ENCODE measurements around the gene FAM83C.

Gene FAM83C

DNA sequence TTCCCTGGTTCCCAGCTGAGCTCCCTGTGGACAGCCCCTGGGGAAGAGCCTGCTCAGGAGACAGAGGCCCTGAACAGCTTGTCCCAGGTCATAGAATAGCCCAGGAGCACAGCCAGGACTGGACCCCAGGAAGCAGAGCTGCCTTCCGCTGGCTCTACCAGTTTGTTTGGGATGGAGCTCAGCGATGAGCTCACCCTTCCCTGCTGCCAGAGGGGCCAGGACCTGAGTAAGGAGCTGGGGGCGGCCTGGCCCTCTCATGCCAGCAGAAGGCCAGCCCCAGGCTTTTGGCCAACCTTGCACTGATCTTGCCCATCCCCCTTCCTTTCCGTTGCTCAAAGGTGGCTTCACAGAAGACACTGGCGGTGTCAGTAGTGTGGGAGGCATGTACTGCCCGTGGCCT lies 31.8 kb downstream of the FAM83C start:
- TF ChIP-seq TCF12 (IDR thresholded peaks at IDR 0.05; ENCODE audit: low read depth), result no peak
- no peak for TF ChIP-seq EP300 (IDR thresholded peaks at IDR 0.05; ENCODE audit: borderline replicate concordance)
- no peak for TF ChIP-seq TAF1 (IDR thresholded peaks at IDR 0.05; ENCODE audit: low read depth)
- TF ChIP-seq, protein P1, sequence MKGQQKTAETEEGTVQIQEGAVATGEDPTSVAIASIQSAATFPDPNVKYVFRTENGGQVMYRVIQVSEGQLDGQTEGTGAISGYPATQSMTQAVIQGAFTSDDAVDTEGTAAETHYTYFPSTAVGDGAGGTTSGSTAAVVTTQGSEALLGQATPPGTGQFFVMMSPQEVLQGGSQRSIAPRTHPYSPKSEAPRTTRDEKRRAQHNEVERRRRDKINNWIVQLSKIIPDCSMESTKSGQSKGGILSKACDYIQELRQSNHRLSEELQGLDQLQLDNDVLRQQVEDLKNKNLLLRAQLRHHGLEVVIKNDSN (IDR thresholded peaks at IDR 0.05), result no peak
- TF ChIP-seq RAD21 (IDR thresholded peaks at IDR 0.05; ENCODE audit: low read depth), result no peak
- no peak for TF ChIP-seq CEBPB (IDR thresholded peaks at IDR 0.05)
- no peak for TF ChIP-seq EGR1 (IDR thresholded peaks at IDR 0.05)
- no peak for TF ChIP-seq YY1 (IDR thresholded peaks at IDR 0.05; ENCODE audit: low read depth)
- TF ChIP-seq FOXM1 (IDR thresholded peaks at IDR 0.05; ENCODE audit: borderline replicate concordance, low read depth), result no peak
- TF ChIP-seq, protein P2, sequence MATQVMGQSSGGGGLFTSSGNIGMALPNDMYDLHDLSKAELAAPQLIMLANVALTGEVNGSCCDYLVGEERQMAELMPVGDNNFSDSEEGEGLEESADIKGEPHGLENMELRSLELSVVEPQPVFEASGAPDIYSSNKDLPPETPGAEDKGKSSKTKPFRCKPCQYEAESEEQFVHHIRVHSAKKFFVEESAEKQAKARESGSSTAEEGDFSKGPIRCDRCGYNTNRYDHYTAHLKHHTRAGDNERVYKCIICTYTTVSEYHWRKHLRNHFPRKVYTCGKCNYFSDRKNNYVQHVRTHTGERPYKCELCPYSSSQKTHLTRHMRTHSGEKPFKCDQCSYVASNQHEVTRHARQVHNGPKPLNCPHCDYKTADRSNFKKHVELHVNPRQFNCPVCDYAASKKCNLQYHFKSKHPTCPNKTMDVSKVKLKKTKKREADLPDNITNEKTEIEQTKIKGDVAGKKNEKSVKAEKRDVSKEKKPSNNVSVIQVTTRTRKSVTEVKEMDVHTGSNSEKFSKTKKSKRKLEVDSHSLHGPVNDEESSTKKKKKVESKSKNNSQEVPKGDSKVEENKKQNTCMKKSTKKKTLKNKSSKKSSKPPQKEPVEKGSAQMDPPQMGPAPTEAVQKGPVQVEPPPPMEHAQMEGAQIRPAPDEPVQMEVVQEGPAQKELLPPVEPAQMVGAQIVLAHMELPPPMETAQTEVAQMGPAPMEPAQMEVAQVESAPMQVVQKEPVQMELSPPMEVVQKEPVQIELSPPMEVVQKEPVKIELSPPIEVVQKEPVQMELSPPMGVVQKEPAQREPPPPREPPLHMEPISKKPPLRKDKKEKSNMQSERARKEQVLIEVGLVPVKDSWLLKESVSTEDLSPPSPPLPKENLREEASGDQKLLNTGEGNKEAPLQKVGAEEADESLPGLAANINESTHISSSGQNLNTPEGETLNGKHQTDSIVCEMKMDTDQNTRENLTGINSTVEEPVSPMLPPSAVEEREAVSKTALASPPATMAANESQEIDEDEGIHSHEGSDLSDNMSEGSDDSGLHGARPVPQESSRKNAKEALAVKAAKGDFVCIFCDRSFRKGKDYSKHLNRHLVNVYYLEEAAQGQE (IDR thresholded peaks at IDR 0.05; ENCODE audit: low read depth), result no peak
- TF ChIP-seq, protein P3, sequence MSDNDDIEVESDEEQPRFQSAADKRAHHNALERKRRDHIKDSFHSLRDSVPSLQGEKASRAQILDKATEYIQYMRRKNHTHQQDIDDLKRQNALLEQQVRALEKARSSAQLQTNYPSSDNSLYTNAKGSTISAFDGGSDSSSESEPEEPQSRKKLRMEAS (IDR thresholded peaks at IDR 0.05), result no peak
- TF ChIP-seq NFIC (IDR thresholded peaks at IDR 0.05), result no peak

DNA sequence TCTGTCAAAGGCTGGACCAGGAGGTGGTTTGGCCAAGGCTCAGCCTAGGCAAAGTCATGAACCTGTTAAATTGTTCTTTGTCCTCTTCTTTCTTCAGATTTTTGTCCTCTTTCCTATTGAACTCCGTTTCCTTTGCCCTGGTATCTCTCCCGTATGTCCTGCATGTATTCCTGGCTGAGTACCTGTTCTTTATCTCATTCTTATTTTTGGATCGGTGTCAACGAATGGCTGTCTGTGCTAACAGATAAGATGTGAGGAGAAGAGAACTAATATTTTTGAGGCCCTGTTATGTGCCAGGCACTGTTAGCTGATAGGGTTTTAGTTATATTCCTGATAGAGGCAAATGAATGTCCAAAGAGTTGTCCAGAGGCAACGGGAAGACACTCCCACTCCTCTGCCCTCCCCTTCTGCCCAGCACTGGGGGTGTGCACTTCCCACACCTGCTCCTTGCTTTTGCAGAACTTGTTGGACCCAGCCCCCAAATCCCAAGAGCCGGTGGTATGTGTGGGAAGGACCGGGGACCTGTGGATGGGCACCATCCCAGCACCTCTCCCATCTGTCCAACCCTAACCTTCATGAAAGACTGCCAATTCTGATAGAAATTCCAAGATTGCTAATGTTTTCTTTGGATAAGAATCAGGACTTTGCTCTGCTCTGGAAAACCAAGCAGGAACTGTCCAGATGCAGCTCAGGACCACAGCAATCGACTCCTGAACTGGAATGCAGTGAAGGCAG lies 34.9 kb downstream of the FAM83C start:
- TF ChIP-seq RAD21 (IDR thresholded peaks at IDR 0.05; ENCODE audit: low read depth), result no peak
- TF ChIP-seq TEAD4 (IDR thresholded peaks at IDR 0.05), result no peak
- no peak for TF ChIP-seq NFIC (IDR thresholded peaks at IDR 0.05)
- no peak for TF ChIP-seq FOXM1 (IDR thresholded peaks at IDR 0.05; ENCODE audit: borderline replicate concordance, low read depth)
- TF ChIP-seq, protein P1 (IDR thresholded peaks at IDR 0.05), result no peak

DNA sequence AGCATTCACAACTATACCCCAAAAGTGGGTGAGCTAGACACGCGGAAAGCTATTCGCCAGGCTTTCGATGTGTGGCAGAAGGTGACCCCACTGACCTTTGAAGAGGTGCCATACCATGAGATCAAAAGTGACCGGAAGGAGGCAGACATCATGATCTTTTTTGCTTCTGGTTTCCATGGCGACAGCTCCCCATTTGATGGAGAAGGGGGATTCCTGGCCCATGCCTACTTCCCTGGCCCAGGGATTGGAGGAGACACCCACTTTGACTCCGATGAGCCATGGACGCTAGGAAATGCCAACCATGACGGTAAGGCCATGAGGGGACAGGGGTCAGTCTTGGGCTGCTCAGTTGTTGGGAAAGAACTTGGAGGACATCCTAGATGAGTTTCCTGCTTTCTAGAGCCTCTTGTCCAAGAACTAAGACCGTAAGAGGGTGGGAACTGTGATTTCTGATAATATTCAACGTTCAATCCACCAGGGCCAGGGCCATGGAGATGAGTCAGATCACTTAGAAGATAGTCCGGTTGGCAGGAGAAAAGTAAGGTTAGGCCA lies 37.7 kb downstream of the FAM83C start:
- TF ChIP-seq YY1 (IDR thresholded peaks at IDR 0.05; ENCODE audit: low read depth) (no peak), NFIC (IDR thresholded peaks at IDR 0.05) (no peak), CEBPB (IDR thresholded peaks at IDR 0.05) (no peak), EGR1 (IDR thresholded peaks at IDR 0.05) (no peak), RAD21 (IDR thresholded peaks at IDR 0.05; ENCODE audit: low read depth) (no peak), TEAD4 (IDR thresholded peaks at IDR 0.05) (no peak), ZBTB7A (IDR thresholded peaks at IDR 0.05; ENCODE audit: low read depth) (no peak), TCF12 (IDR thresholded peaks at IDR 0.05; ENCODE audit: low read depth) (no peak), CREB1 (IDR thresholded peaks at IDR 0.05; ENCODE audit: low read depth) (no peak), EP300 (IDR thresholded peaks at IDR 0.05; ENCODE audit: borderline replicate concordance) (no peak), FOXM1 (IDR thresholded peaks at IDR 0.05; ENCODE audit: borderline replicate concordance, low read depth) (no peak), TAF1 (IDR thresholded peaks at IDR 0.05; ENCODE audit: low read depth) (no peak)
- TF ChIP-seq, protein P2 (IDR thresholded peaks at IDR 0.05; ENCODE audit: low read depth), result no peak
- TF ChIP-seq, protein P1 (IDR thresholded peaks at IDR 0.05), result no peak
- TF ChIP-seq, protein P3 (IDR thresholded peaks at IDR 0.05), result no peak

DNA sequence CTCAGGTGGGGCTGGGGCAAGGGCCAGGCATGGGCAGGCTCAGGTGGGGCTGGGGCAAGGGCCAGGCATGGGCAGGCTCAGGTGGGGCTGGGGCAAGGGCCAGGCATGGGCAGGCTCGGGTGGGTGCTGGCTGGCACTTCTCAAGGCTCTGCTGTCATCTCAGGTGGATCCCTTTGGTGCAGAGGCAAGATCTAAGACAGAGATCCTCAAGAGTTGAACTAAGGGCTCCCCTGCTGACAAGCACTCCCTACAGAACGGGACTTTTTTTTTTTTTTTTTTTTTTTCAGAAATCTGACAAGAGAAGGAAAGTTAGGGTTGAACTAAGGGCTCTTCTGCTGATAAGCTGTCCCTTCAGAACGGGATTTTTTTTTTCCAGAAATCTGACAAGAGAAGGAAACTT lies 39.2 kb downstream of the FAM83C start:
- TF ChIP-seq, protein P1 (IDR thresholded peaks at IDR 0.05), result no peak
- no peak for TF ChIP-seq EP300 (IDR thresholded peaks at IDR 0.05; ENCODE audit: borderline replicate concordance)
- TF ChIP-seq, protein P3 (IDR thresholded peaks at IDR 0.05), result no peak
- no peak for TF ChIP-seq FOXM1 (IDR thresholded peaks at IDR 0.05; ENCODE audit: borderline replicate concordance, low read depth)
- no peak for TF ChIP-seq ZBTB7A (IDR thresholded peaks at IDR 0.05; ENCODE audit: low read depth)
- no peak for TF ChIP-seq YY1 (IDR thresholded peaks at IDR 0.05; ENCODE audit: low read depth)
- no peak for TF ChIP-seq CREB1 (IDR thresholded peaks at IDR 0.05; ENCODE audit: low read depth)
- no peak for TF ChIP-seq TEAD4 (IDR thresholded peaks at IDR 0.05)
- no peak for TF ChIP-seq TAF1 (IDR thresholded peaks at IDR 0.05; ENCODE audit: low read depth)
- no peak for TF ChIP-seq RAD21 (IDR thresholded peaks at IDR 0.05; ENCODE audit: low read depth)
